ENCODE data around the gene RCN1.
"Not testable (repeated sequence)": the region's sequence is repeated elsewhere in the genome, so short reads cannot be mapped to it uniquely, and the experiment has no call there.

The RCN1 gene

DNA sequence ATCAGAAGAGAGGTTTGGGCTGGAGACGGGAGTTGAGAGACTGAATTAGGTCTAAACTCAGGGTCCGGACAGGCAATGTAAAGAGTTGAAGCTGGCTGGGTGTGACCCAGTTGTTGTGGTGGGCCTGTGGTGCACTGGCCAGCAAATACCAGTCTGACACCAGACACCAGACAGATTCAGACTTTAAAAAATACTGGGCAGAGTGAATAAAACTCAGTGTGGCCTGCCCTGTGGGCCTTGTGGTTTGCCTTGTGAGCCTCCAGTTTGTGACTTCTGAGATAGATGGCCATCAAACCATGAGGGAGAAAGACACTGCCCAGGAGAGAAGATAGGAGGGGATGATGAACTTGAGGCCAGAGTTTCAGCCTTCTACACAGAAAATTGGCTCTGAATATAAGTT, 25.8 kb downstream of the RCN1 start:
- TF ChIP-seq, protein P1, sequence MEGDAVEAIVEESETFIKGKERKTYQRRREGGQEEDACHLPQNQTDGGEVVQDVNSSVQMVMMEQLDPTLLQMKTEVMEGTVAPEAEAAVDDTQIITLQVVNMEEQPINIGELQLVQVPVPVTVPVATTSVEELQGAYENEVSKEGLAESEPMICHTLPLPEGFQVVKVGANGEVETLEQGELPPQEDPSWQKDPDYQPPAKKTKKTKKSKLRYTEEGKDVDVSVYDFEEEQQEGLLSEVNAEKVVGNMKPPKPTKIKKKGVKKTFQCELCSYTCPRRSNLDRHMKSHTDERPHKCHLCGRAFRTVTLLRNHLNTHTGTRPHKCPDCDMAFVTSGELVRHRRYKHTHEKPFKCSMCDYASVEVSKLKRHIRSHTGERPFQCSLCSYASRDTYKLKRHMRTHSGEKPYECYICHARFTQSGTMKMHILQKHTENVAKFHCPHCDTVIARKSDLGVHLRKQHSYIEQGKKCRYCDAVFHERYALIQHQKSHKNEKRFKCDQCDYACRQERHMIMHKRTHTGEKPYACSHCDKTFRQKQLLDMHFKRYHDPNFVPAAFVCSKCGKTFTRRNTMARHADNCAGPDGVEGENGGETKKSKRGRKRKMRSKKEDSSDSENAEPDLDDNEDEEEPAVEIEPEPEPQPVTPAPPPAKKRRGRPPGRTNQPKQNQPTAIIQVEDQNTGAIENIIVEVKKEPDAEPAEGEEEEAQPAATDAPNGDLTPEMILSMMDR (IDR thresholded peaks at IDR 0.05), result no peak

DNA sequence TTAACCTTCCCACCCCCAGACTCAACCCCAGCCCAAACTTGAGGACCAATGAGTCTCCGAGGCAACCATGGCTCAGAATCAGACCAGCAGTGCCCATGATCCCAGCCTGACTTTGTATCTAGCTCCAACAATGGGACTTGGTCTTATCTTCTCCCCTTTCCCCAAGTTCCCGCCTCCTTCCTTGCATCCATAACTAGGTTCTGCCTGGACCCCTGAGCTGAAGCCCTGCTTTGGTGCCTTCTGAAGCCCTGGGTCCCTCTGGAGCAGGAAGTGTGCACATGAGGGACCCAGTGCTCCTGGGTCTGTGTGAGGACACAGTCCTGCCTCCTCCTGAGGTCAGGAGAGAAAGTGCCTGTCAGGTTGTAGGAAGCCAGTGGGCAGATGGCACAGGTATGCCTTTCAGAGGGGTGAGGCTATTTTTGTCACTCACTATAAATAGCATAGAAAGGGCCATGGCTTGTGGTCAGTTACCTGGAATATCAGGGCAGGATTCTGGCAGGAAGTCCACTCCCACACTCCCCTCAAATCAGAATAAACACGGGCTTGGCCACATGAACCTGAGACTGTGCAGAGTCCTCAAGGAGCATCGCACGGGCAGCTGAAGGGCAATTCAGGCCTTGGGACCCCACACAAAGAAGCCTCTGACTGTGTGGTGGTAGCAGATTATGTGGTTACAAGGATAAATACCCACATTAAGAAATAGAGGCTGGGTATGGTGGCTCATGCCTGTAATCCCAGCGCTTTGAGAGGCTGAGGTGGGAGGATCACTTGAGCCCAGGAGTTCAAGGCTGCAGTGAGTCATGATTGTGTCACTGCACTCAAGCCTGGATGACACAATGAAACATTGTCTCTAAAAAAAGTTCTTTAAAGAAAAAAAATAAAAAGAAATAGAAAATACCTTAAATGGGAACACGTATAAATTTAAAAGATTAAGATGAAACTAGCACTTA, 27.4 kb downstream of the RCN1 start:
- Histone ChIP-seq H3K9ac (no peak overlapping the region), H3K4me1 (peaks cover 3% of the 10 kb centered on the region), H2AFZ (no peak overlapping the region), H3K36me3 (ENCODE audit: control insufficient read depth, insufficient read depth, low read length) (no peaks in the 10 kb centered on the region), H3K27ac (no peak overlapping the region), H3K79me2 (no peaks in the 10 kb centered on the region), H3K4me3 (ENCODE audit: low read depth, low read length) (no peak overlapping the region), H3K9me3 (ENCODE audit: control insufficient read depth, low read length) (no peaks in the 10 kb centered on the region), H3K27me3 (ENCODE audit: control insufficient read depth, insufficient read depth, low read length) (no peaks in the 10 kb centered on the region), H3K4me2 (ENCODE audit: low read length) (no peak overlapping the region)
- TF ChIP-seq, protein P1 (IDR thresholded peaks at IDR 0.05), result no peak

More for the DNA sequence above, 25.8 kb downstream of the RCN1 start:
- Histone ChIP-seq H3K9ac (no peak overlapping the region), H3K4me3 (ENCODE audit: low read depth, low read length) (no peak overlapping the region), H3K79me2 (no peaks in the 10 kb centered on the region), H3K27ac (no peak overlapping the region), H3K4me1 (peaks cover 3% of the 10 kb centered on the region), H3K27me3 (ENCODE audit: control insufficient read depth, insufficient read depth, low read length) (no peaks in the 10 kb centered on the region), H3K9me3 (ENCODE audit: control insufficient read depth, low read length) (no peaks in the 10 kb centered on the region), H3K36me3 (ENCODE audit: control insufficient read depth, insufficient read depth, low read length) (no peaks in the 10 kb centered on the region), H2AFZ (no peak overlapping the region), H3K4me2 (ENCODE audit: low read length) (no peak overlapping the region)

DNA sequence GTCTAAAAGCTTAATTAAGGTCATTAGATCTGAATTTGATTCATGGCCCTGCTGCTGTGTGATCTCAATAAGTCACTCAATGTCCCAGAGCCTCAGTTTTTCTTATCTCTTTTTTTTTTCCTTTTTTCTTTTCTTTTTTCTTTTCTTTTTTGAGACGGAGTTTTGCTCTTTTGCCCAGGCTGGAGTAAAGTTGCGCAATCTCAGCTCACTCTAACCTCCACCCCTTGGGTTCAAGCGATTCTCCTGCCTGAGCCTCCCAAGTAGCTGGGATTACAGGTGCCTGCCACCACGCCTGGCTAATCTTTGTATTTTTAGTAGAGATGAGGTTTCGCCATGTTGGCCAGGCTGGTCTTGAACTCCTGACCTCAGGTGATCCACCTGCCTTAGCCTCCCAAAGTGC, 28.3 kb downstream of the RCN1 start:
- not testable (repeated sequence) for H3K4me3 ChIP-seq (ENCODE audit: low read depth, low read length); H3K36me3 ChIP-seq (ENCODE audit: control insufficient read depth, insufficient read depth, low read length); H3K4me2 ChIP-seq (ENCODE audit: low read length); H3K27me3 ChIP-seq (ENCODE audit: control insufficient read depth, insufficient read depth, low read length); H3K4me1 ChIP-seq; H3K79me2 ChIP-seq; H3K9ac ChIP-seq; H3K27ac ChIP-seq; H2AFZ ChIP-seq; H3K9me3 ChIP-seq (ENCODE audit: control insufficient read depth, low read length)

DNA sequence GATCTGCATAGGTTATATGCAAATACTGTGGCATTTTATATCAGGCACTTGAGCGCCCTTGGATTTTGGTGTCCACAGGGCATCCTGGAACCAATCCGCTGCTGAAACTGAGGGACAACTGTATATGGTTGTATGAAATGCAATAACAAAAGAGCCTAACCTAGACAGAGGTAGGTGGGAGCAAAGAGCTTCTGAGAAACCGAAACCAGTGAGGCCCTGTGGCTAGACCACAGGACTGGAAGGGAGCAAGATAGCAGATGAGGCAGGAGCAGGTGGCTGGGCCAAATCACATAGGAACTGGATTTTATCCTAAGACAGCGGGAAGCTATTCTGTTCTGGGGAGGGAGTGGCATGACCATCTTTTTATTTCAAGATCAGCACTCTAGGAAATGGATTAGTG, 30.1 kb downstream of the RCN1 start:
- H3K27ac ChIP-seq, result no peak overlapping the region
- H3K4me2 ChIP-seq (ENCODE audit: low read length), result no peak overlapping the region
- no peaks in the 10 kb centered on the region for H3K9me3 ChIP-seq (ENCODE audit: control insufficient read depth, low read length)
- peaks cover 3% of the 10 kb centered on the region for H3K4me1 ChIP-seq
- H2AFZ ChIP-seq, result no peak overlapping the region
- no peaks in the 10 kb centered on the region for H3K79me2 ChIP-seq
- TF ChIP-seq, protein P1 (IDR thresholded peaks at IDR 0.05), result no peak
- H3K36me3 ChIP-seq (ENCODE audit: control insufficient read depth, insufficient read depth, low read length), result no peaks in the 10 kb centered on the region
- H3K27me3 ChIP-seq (ENCODE audit: control insufficient read depth, insufficient read depth, low read length), result no peaks in the 10 kb centered on the region
- no peak overlapping the region for H3K9ac ChIP-seq
- no peak overlapping the region for H3K4me3 ChIP-seq (ENCODE audit: low read depth, low read length)

DNA sequence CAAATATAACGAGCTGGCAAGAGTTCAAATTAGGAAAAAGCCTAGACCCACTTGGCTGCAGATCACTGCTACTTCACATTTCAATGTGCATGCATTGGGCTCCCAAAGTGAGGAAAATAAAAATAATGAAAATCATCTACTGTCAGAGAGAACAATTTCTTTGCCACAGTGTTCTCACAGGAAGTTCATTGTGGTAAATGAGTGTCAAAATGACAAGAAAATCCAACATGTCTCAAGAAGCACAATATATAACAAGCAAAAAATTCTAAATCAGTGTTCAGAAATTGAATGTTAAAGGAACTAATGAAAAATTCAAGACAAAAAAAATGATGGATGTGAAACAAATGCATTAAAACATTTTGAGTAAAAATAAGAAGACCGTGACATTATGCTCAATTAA, 31.3 kb downstream of the RCN1 start:
- Histone ChIP-seq H3K79me2 (no peaks in the 10 kb centered on the region), H3K9me3 (ENCODE audit: control insufficient read depth, low read length) (no peaks in the 10 kb centered on the region), H3K4me2 (ENCODE audit: low read length) (no peak overlapping the region), H3K4me3 (ENCODE audit: low read depth, low read length) (no peak overlapping the region), H3K4me1 (peaks cover 3% of the 10 kb centered on the region), H3K27ac (no peak overlapping the region), H3K9ac (no peak overlapping the region), H3K36me3 (ENCODE audit: control insufficient read depth, insufficient read depth, low read length) (no peaks in the 10 kb centered on the region), H2AFZ (no peak overlapping the region), H3K27me3 (ENCODE audit: control insufficient read depth, insufficient read depth, low read length) (no peaks in the 10 kb centered on the region)
- TF ChIP-seq, protein P1 (IDR thresholded peaks at IDR 0.05), result no peak
